Measurements from ENCODE around the gene TFAP2A. TPM values are rescaled to one million over a fixed set of nuclear protein-coding genes. Genes with fewer than 3 reads are reported as not detected.

The TFAP2A gene
- total RNA-seq, 4 donors from 2014 or later, result 0.31 to 4.6 (median 0.42) TPM; not detected in 1

DNA sequence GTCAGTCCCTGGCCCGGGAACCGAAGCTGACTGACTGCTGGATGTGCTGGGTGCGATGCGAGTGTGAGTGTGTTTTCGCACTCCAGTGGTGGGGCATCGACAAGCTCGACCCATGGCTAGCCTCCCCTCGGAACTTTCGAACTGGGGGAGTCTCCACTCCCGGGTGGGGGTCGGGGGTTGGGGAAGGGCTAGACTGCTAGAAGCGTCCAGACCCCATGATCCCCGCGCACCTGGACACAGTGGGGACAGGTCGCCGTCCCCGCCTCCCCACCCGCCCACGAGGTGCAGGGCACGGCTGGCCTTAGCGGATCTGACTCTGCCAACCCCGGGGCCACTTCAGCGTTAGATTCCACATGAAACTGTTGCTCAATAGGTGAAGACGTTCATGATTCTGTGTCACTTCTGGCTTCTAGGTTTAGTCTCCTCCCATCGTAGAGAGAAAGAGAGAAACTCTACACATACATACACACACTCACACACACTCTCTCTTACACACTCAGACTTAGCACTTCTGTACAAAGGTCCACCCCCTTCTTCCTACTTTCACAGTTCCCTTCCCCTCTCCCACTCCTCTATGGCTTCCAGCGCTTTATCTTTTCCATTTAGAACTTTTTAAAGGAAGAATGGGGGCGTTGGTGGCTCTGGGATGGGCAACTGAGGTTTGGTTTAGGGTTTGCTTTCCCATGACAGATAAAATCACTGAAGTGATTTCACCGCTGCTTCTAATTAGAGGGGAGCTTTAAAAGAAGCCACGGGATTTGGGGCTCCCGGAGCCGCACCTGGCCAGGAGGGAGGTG, 5.1 kb upstream of the TFAP2A start:
- Histone ChIP-seq H3K36me3 (no peaks in the 10 kb centered on the region), H3K27ac (no peak overlapping the region), H3K4me3 (no peak overlapping the region), H3K27me3 (peaks cover 100% of the 10 kb centered on the region), H3K9me3 (peaks cover 0 to 4% (median 0%) of the 10 kb centered on the region in 3 donors), H3K4me1 (peaks cover 0 to 29% (median 5%) of the 10 kb centered on the region in 3 donors)
- WGBS, 2 donors (ENCODE audit: low coverage in 1 of 2), result 2 to 3% methylated on average over 9 to 11 of the region's 31 CpGs
- no peak for TF ChIP-seq POLR2A (IDR thresholded peaks at IDR 0.05)
- no peak for TF ChIP-seq EP300 (IDR thresholded peaks at IDR 0.05)
- no peak for TF ChIP-seq POLR2AphosphoS5 (IDR thresholded peaks at IDR 0.05)
- TF ChIP-seq, protein P1, sequence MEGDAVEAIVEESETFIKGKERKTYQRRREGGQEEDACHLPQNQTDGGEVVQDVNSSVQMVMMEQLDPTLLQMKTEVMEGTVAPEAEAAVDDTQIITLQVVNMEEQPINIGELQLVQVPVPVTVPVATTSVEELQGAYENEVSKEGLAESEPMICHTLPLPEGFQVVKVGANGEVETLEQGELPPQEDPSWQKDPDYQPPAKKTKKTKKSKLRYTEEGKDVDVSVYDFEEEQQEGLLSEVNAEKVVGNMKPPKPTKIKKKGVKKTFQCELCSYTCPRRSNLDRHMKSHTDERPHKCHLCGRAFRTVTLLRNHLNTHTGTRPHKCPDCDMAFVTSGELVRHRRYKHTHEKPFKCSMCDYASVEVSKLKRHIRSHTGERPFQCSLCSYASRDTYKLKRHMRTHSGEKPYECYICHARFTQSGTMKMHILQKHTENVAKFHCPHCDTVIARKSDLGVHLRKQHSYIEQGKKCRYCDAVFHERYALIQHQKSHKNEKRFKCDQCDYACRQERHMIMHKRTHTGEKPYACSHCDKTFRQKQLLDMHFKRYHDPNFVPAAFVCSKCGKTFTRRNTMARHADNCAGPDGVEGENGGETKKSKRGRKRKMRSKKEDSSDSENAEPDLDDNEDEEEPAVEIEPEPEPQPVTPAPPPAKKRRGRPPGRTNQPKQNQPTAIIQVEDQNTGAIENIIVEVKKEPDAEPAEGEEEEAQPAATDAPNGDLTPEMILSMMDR (IDR thresholded peaks at IDR 0.05), result no peak
- ATAC-seq, result no peak

DNA sequence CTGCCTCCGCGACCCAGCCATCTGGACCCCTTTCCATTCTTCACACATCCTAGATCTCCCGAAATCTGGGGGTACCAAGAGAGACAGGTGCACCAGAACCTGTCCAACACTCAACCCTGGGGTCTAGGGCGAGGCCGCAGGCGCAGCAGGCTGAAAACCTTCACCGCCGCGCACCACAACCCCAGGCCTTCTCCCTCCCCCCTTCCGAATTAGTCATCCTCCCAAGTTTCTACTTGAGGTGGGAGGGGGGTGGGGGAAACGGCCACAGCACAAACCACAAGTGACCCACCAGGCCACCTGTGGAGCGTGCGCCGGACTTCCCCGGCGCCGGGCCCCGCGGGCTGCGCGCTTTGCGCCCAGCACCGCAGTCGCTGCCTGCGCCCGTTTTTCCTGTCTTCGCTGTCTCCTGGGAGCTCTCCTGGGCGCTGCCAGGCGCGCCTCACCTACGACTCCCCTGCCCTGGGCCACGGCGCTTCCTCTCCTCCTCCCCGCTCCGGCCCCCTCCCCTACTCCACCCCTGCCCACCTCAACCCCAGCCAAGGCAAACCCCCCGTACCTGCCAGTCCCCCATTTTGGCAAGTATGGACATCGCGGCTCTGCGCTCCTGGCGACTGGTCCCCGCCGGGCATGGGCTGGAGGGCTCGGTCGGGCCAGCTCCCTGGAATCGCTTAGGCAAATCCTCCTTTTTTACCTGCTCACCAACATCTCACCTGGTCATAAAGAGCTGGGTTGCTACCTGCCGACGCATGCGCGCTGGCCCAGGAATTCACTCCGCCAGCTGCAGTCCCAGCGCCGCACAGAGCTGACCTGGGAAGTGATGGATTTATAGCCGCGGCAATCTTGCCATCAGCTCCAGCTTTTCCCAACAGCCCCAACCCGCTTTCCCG, 4.2 kb upstream of the TFAP2A start:
- no peaks in the 10 kb centered on the region for H3K36me3 ChIP-seq
- H3K27me3 ChIP-seq, result peaks cover 100% of the 10 kb centered on the region
- TF ChIP-seq, protein P1 (IDR thresholded peaks at IDR 0.05), result no peak
- TF ChIP-seq POLR2AphosphoS5 (IDR thresholded peaks at IDR 0.05) (no peak), POLR2A (IDR thresholded peaks at IDR 0.05) (no peak), EP300 (IDR thresholded peaks at IDR 0.05) (no peak)
- H3K9me3 ChIP-seq, result peaks cover 0 to 4% (median 0%) of the 10 kb centered on the region in 3 donors
- WGBS, 2 donors (ENCODE audit: low coverage in 1 of 2), result 7% methylated on average over 21 of the region's 56 CpGs; no CpG with 5 or more reads in 1 of the 2 donors
- H3K4me1 ChIP-seq, result peaks cover 0 to 37% (median 6%) of the 10 kb centered on the region in 3 donors
- H3K27ac ChIP-seq, result no peak overlapping the region
- H3K4me3 ChIP-seq, result no peak overlapping the region
- ATAC-seq, result no peak

DNA sequence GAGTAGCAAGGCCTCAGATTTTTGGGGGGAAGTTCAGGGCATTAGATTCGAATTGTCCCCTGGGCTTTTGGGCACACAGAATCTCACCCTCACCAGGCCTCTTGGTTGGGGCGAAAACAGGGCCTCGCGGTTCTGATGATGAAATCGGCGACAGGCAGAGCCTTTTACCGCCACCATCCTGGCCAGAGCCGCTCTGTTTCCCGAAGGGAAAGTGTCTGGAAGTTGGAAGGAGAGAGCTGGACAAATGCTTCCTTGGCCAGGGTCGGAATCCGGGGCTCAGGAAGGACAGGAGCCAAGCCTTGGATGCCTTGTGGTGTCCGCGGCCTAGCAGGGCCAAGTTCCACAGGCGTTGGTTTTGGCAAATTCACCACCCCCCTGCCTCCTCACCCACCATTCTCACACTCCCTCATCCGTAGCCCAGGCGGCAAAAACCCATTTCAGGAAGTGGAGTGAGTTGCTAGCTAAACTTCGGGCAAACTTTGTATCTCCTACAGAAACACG, 3.5 kb upstream of the TFAP2A start:
- Histone ChIP-seq H3K27ac (no peak overlapping the region), H3K9me3 (peaks cover 0 to 4% (median 0%) of the 10 kb centered on the region in 3 donors), H3K27me3 (peaks cover 100% of the 10 kb centered on the region), H3K36me3 (no peaks in the 10 kb centered on the region), H3K4me3 (no peak overlapping the region), H3K4me1 (peaks cover 0 to 44% (median 11%) of the 10 kb centered on the region in 3 donors)
- ATAC-seq, result no peak
- TF ChIP-seq, protein P1 (IDR thresholded peaks at IDR 0.05), result no peak
- no peak for TF ChIP-seq POLR2AphosphoS5 (IDR thresholded peaks at IDR 0.05)
- no peak for TF ChIP-seq EP300 (IDR thresholded peaks at IDR 0.05)
- no peak for TF ChIP-seq POLR2A (IDR thresholded peaks at IDR 0.05)
- WGBS, 2 donors (ENCODE audit: low coverage in 1 of 2), result 53 to 59% methylated on average over 8 to 13 of the region's 18 CpGs

DNA sequence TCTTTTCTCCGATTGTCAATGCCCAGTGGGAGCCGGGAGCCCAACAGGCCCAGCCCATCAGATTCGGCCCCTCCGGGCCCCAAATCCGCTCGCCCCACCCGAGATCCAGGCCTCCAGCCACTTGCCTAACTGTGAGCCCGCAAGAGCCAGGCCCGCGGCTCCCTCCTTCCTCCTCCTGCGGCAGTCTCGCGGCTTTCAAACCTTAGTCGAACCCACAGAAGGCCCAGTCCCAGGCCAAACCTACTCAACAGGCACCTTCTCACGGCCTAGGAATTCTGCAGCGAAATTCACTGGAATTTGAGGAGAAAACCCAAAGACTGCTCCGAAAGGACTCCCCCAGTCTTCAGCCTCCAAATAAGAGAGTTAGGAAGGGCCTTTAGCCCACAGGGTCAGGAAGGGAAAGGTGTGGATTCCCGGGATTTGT, 2.8 kb upstream of the TFAP2A start:
- no peak for ATAC-seq
- no peaks in the 10 kb centered on the region for H3K36me3 ChIP-seq
- H3K27me3 ChIP-seq, result peaks cover 100% of the 10 kb centered on the region
- TF ChIP-seq EP300 (IDR thresholded peaks at IDR 0.05) (no peak), POLR2AphosphoS5 (IDR thresholded peaks at IDR 0.05) (no peak), POLR2A (IDR thresholded peaks at IDR 0.05) (no peak)
- TF ChIP-seq, protein P1 (IDR thresholded peaks at IDR 0.05), result no peak
- no peak overlapping the region for H3K27ac ChIP-seq
- H3K4me1 ChIP-seq, result peaks cover 0 to 51% (median 17%) of the 10 kb centered on the region in 3 donors
- peaks cover 0 to 4% (median 0%) of the 10 kb centered on the region in 3 donors for H3K9me3 ChIP-seq
- WGBS, 2 donors (ENCODE audit: low coverage in 1 of 2), result 47 to 83% methylated on average over 1 to 15 of the region's 18 CpGs
- no peak overlapping the region for H3K4me3 ChIP-seq
